Activated naive CD4-positive, alpha-beta T cell treated with anti-CD3 and anti-CD28 coated beads, Interleukin-2, amount 50 U/mL, for 24 hours (primary cell): ENCODE data around the gene DNER.

Source experiments
- H3K27ac Mint-ChIP-seq: one replicate; pipeline ENCODE4 v1.8.0; 2021; ENCODE audit warnings: mild to moderate bottlenecking, mixed read lengths
- H3K27me3 Mint-ChIP-seq: one replicate; pipeline ENCODE4 v1.8.0; 2021; ENCODE audit warnings: mixed read lengths
- H3K36me3 Mint-ChIP-seq: one replicate; pipeline ENCODE4 v1.8.0; 2021; ENCODE audit warnings: mixed read lengths
- H3K4me1 Mint-ChIP-seq: one replicate; pipeline ENCODE4 v1.8.0; 2021; ENCODE audit warnings: mixed read lengths
- H3K4me3 Mint-ChIP-seq: one replicate; pipeline ENCODE4 v1.8.0; 2021; ENCODE audit warnings: mild to moderate bottlenecking, mixed read lengths
- H3K9me3 Mint-ChIP-seq: one replicate; pipeline ENCODE4 v1.8.0; 2021; ENCODE audit warnings: mixed read lengths

The DNER gene

GRCh38 chr2:229414631-229415030 is 299.7 kb downstream of the DNER start:
- H3K27ac Mint-ChIP-seq, result no peak overlapping the region
- H3K36me3 Mint-ChIP-seq, result no peaks in the 10 kb centered on the region
- no peak overlapping the region for H3K4me3 Mint-ChIP-seq
- H3K27me3 Mint-ChIP-seq, result peaks cover 2% of the 10 kb centered on the region
- peaks cover 6% of the 10 kb centered on the region for H3K9me3 Mint-ChIP-seq
- H3K4me1 Mint-ChIP-seq, result no peaks in the 10 kb centered on the region

GRCh38 chr2:229412686-229413085 is 301.7 kb downstream of the DNER start:
- H3K4me1 Mint-ChIP-seq, result no peaks in the 10 kb centered on the region
- H3K4me3 Mint-ChIP-seq, result no peak overlapping the region
- H3K27ac Mint-ChIP-seq, result no peak overlapping the region
- peaks cover 6% of the 10 kb centered on the region for H3K9me3 Mint-ChIP-seq
- peaks cover 2% of the 10 kb centered on the region for H3K27me3 Mint-ChIP-seq
- H3K36me3 Mint-ChIP-seq, result no peaks in the 10 kb centered on the region

GRCh38 chr2:229410946-229411345 is 303.4 kb downstream of the DNER start:
- no peak overlapping the region for H3K27ac Mint-ChIP-seq
- H3K4me3 Mint-ChIP-seq, result no peak overlapping the region
- H3K4me1 Mint-ChIP-seq, result no peaks in the 10 kb centered on the region
- no peaks in the 10 kb centered on the region for H3K36me3 Mint-ChIP-seq
- peaks cover 2% of the 10 kb centered on the region for H3K27me3 Mint-ChIP-seq
- H3K9me3 Mint-ChIP-seq, result peaks cover 6% of the 10 kb centered on the region

- no peaks in the 10 kb centered on the region for H3K36me3 Mint-ChIP-seq
- no peaks in the 10 kb centered on the region for H3K4me1 Mint-ChIP-seq
- H3K27ac Mint-ChIP-seq, result no peak overlapping the region
- peaks cover 2% of the 10 kb centered on the region for H3K27me3 Mint-ChIP-seq
- H3K4me3 Mint-ChIP-seq, result no peak overlapping the region
- peaks cover 6% of the 10 kb centered on the region for H3K9me3 Mint-ChIP-seq
Observed at GRCh38 chr2:229410264-229410663, 304.1 kb downstream of the DNER start.

DNA sequence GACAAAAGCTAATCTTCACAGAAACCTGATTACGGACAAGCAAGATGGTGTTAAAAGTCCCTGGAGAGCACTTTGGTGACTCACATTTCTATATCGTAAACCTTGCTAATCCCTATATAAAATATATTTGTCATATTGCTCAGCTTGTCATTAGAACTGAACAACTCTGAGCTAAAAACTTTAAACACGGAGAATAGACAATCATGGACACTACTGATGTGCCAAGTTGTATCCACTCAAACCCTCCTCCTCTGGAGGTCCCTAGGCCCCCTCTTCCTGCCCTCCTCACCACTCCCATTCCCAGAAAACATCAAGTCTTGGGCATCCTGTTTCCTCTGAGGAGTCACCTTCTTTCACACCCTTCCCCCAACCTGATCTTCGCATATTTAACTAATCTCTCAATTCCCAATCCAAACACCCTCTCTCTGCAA is 304.6 kb downstream of the DNER start:
- H3K27ac Mint-ChIP-seq, result no peak overlapping the region
- peaks cover 2% of the 10 kb centered on the region for H3K27me3 Mint-ChIP-seq
- peaks cover 6% of the 10 kb centered on the region for H3K9me3 Mint-ChIP-seq
- no peaks in the 10 kb centered on the region for H3K36me3 Mint-ChIP-seq
- H3K4me3 Mint-ChIP-seq, result no peak overlapping the region
- no peaks in the 10 kb centered on the region for H3K4me1 Mint-ChIP-seq

DNA sequence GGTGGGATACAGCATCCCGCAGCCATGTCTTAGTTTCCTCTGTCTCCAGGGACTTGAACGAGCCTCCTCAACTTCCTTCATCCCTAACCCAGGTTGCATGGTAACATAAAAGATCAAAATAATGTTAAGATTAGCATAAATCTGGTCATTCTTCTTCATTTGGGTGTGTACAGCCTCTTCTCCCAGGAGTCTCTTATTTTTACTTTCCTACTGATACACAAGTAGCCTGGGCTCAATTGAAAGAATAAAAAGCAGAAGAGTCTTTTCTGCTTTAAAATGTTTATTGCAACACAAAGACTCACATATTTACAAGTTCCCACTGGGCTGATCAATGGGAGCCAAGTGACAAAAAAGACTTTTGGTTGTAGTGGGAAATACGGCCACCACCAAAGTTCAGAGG is 305.4 kb downstream of the DNER start:
- H3K4me3 Mint-ChIP-seq, result no peak overlapping the region
- H3K9me3 Mint-ChIP-seq, result peaks cover 6% of the 10 kb centered on the region
- H3K36me3 Mint-ChIP-seq, result no peaks in the 10 kb centered on the region
- no peak overlapping the region for H3K27ac Mint-ChIP-seq
- peaks cover 2% of the 10 kb centered on the region for H3K27me3 Mint-ChIP-seq
- no peaks in the 10 kb centered on the region for H3K4me1 Mint-ChIP-seq

- Mint-ChIP-seq H3K4me1 (no peaks in the 10 kb centered on the region), H3K27ac (no peak overlapping the region), H3K36me3 (no peaks in the 10 kb centered on the region), H3K4me3 (no peak overlapping the region), H3K9me3 (peaks cover 6% of the 10 kb centered on the region), H3K27me3 (peaks cover 2% of the 10 kb centered on the region)
Observed at GRCh38 chr2:229408356-229408755, 306.0 kb downstream of the DNER start.

- no peaks in the 10 kb centered on the region for H3K4me1 Mint-ChIP-seq
- H3K36me3 Mint-ChIP-seq, result no peaks in the 10 kb centered on the region
- no peak overlapping the region for H3K4me3 Mint-ChIP-seq
- peaks cover under 1% of the 10 kb centered on the region for H3K27me3 Mint-ChIP-seq
- H3K27ac Mint-ChIP-seq, result no peak overlapping the region
- H3K9me3 Mint-ChIP-seq, result peaks cover 6% of the 10 kb centered on the region
Observed at GRCh38 chr2:229407170-229407569, 307.2 kb downstream of the DNER start.

GRCh38 chr2:229405796-229406195 is 308.6 kb downstream of the DNER start:
- Mint-ChIP-seq H3K27me3 (no peaks in the 10 kb centered on the region), H3K4me3 (no peak overlapping the region)

GRCh38 chr2:229403296-229403695 is 311.1 kb downstream of the DNER start:
- no peak overlapping the region for H3K27ac Mint-ChIP-seq
- no peaks in the 10 kb centered on the region for H3K9me3 Mint-ChIP-seq
- H3K4me1 Mint-ChIP-seq, result no peaks in the 10 kb centered on the region
- no peaks in the 10 kb centered on the region for H3K36me3 Mint-ChIP-seq
- no peak overlapping the region for H3K4me3 Mint-ChIP-seq
- H3K27me3 Mint-ChIP-seq, result no peaks in the 10 kb centered on the region

More at GRCh38 chr2:229405796-229406195, 308.6 kb downstream of the DNER start:
- H3K27ac Mint-ChIP-seq, result no peak overlapping the region
- no peaks in the 10 kb centered on the region for H3K4me1 Mint-ChIP-seq
- H3K9me3 Mint-ChIP-seq, result peaks cover 6% of the 10 kb centered on the region
- no peaks in the 10 kb centered on the region for H3K36me3 Mint-ChIP-seq

- H3K4me1 Mint-ChIP-seq, result no peaks in the 10 kb centered on the region
- H3K27me3 Mint-ChIP-seq, result no peaks in the 10 kb centered on the region
- no peaks in the 10 kb centered on the region for H3K36me3 Mint-ChIP-seq
- H3K27ac Mint-ChIP-seq, result no peak overlapping the region
- no peak overlapping the region for H3K4me3 Mint-ChIP-seq
- H3K9me3 Mint-ChIP-seq, result no peaks in the 10 kb centered on the region
Observed at GRCh38 chr2:229401171-229401865, 313.0 kb downstream of the DNER start.

DNA sequence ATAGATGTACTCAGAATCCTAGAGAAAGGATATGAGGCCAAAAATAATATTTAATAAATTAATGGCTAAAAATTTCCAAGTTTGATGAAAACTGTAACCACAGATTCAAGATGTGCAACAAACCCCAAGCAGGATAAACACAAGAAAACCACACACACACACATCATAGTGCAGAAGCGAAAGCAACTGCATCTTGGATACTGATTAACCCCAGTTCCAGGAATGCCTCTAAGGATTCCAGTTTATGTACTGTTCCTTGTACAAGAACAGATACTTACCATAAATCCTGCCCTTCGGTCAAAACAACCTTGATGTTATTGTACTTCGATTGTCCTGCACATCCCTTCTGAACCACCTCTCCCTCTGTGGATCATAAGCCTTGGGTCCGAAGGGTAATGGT is 320.4 kb downstream of the DNER start:
- Mint-ChIP-seq H3K4me3 (no peak overlapping the region), H3K27ac (no peak overlapping the region), H3K36me3 (no peaks in the 10 kb centered on the region), H3K4me1 (no peaks in the 10 kb centered on the region), H3K27me3 (peaks cover 3% of the 10 kb centered on the region), H3K9me3 (peaks cover 5% of the 10 kb centered on the region)

DNA sequence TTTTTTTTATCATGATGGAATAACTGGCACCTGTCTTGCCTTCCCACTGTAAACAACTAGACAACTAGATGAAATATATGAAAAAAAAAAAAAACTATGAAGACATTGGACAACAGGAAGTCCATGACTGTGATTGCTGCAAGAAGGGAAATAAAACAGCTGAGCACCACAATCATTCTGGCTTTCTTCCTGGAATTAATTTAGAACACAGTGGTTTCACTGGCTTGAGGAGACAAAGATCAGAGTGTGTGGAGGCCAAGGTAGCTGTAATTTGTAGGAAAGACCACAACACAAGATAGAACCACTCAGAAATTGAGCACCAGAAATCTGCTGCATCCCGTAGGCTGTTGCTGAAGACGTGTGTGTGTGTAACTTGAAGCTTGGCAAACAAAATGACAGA is 322.2 kb downstream of the DNER start:
- peaks cover 3% of the 10 kb centered on the region for H3K27me3 Mint-ChIP-seq
- H3K4me3 Mint-ChIP-seq, result no peak overlapping the region
- H3K4me1 Mint-ChIP-seq, result no peaks in the 10 kb centered on the region
- no peaks in the 10 kb centered on the region for H3K36me3 Mint-ChIP-seq
- no peak overlapping the region for H3K27ac Mint-ChIP-seq
- peaks cover 5% of the 10 kb centered on the region for H3K9me3 Mint-ChIP-seq

DNA sequence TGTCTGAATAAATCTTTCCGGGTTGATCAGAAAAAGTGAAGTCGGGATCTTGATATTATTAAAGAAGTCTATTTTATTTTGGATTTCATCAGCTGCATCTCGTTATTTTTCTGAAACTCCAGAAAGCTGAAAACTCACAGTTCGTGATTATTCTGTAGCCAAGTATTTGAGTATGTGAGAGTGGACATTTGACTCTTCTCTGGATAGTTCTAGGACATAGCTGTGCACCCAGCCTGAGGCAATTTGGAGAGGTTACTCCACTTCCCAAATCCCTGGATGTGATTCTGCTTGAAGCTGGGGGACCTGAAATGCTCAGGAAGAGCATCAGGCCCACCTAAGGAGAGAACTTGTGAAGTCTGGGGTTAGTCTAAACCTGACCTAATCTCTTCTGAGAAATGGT is 325.6 kb downstream of the DNER start:
- no peaks in the 10 kb centered on the region for H3K27me3 Mint-ChIP-seq
- peaks cover 6% of the 10 kb centered on the region for H3K9me3 Mint-ChIP-seq
- H3K4me1 Mint-ChIP-seq, result no peaks in the 10 kb centered on the region
- H3K4me3 Mint-ChIP-seq, result no peak overlapping the region
- no peaks in the 10 kb centered on the region for H3K36me3 Mint-ChIP-seq
- no peak overlapping the region for H3K27ac Mint-ChIP-seq

- Mint-ChIP-seq H3K4me3 (no peak overlapping the region), H3K9me3 (peaks cover 6% of the 10 kb centered on the region)
Observed at GRCh38 chr2:229387866-229388265, 326.5 kb downstream of the DNER start.

DNA sequence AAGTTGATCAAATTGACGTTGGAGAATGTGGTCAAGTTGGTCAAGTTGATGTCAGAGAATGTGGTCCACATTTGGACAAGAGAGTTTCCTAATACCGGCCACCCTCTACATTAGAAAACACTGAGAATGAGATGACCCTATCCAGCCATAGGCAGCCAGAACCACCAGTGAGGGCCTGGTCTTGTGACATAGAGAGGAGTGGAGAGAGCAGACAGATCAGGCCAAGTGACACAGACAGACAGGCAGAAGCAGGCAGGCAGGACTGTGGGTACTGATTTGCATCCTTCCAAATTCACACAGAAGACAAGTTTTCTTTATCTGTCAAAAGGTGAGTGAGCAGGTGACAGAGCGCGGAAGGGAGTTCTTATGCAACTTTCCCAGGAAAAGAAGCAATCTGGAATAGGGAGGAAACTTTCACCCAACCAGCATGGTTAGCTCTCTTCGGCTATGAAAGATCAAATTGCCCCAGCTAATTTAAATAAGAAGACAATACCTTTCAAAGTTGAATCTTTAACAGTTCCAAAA is 334.2 kb downstream of the DNER start:
- H3K4me1 Mint-ChIP-seq, result no peaks in the 10 kb centered on the region
- H3K27me3 Mint-ChIP-seq, result peaks cover 5% of the 10 kb centered on the region
- no peak overlapping the region for H3K4me3 Mint-ChIP-seq
- no peak overlapping the region for H3K27ac Mint-ChIP-seq
- H3K9me3 Mint-ChIP-seq, result peaks cover 11% of the 10 kb centered on the region
- no peaks in the 10 kb centered on the region for H3K36me3 Mint-ChIP-seq

More at GRCh38 chr2:229387866-229388265, 326.5 kb downstream of the DNER start:
- Mint-ChIP-seq H3K4me1 (no peaks in the 10 kb centered on the region), H3K27me3 (no peaks in the 10 kb centered on the region), H3K27ac (no peak overlapping the region), H3K36me3 (no peaks in the 10 kb centered on the region)

- H3K36me3 Mint-ChIP-seq, result no peaks in the 10 kb centered on the region
- H3K27ac Mint-ChIP-seq, result no peak overlapping the region
Observed at GRCh38 chr2:229378386-229378785, 336.0 kb downstream of the DNER start.

More at GRCh38 chr2:229378386-229378785, 336.0 kb downstream of the DNER start:
- Mint-ChIP-seq H3K27me3 (peaks cover 5% of the 10 kb centered on the region), H3K4me3 (no peak overlapping the region), H3K9me3 (peaks cover 5% of the 10 kb centered on the region), H3K4me1 (no peaks in the 10 kb centered on the region)
